T47D (cell line): ENCODE measurements around the gene EPHA3.
A peak's percentile ranks its signal among the peaks of the same experiment; 100 is the strongest.

Experiments
- DNase-seq, 2 experiments: peaks; one replicate each; pipeline versions ENCODE4 v3.0.0 to v3.0.0-alpha.2; 2011 to 2012; ENCODE audit warnings: low read depth in 1 of 2, low spot score in 1 of 2
- JUND ChIP-seq: IDR thresholded peaks from 2 replicates; pipeline ENCODE4 v1.6.1; 2012; ENCODE audit warnings: low read depth
- in situ Hi-C: cut with HindIII; loops from 2 replicates; pipeline ENCODE4 v1.10.0; 2016; ENCODE audit warnings: low sequenced_read_pairs, low pct_unique_long_range_greater_than_20kb

The EPHA3 gene

GRCh38 chr3:89280822-89281365, 173.5 kb downstream of the EPHA3 start:
- DNase-seq, result no peak
- no peak for TF ChIP-seq JUND
- in situ Hi-C loops, result no loop called here

GRCh38 chr3:89287902-89288508, 180.6 kb downstream of the EPHA3 start:
- in situ Hi-C loops, result no loop called here
- no peak for TF ChIP-seq JUND
- DNase-seq, result no peak

- in situ Hi-C loops, result no loop called here
- no peak for DNase-seq
- no peak for TF ChIP-seq JUND
Observed at GRCh38 chr3:89289574-89290190, 182.3 kb downstream of the EPHA3 start.

- in situ Hi-C loops, result no loop called here
- no peak for TF ChIP-seq JUND
- no peak for DNase-seq
Observed at GRCh38 chr3:89297199-89297598, 189.8 kb downstream of the EPHA3 start.

- no peak for TF ChIP-seq JUND
- in situ Hi-C loops, result no loop called here
- no peak for DNase-seq
Observed at GRCh38 chr3:89300526-89300925, 193.1 kb downstream of the EPHA3 start.

GRCh38 chr3:89300981-89301380, 193.6 kb downstream of the EPHA3 start:
- TF ChIP-seq JUND, result no peak
- DNase-seq, result no peak
- in situ Hi-C loops, result no loop called here

- no peak for TF ChIP-seq JUND
- no peak for DNase-seq
- in situ Hi-C loops, result no loop called here
Observed at GRCh38 chr3:89303701-89304100, 196.3 kb downstream of the EPHA3 start.

- no peak for TF ChIP-seq JUND
- in situ Hi-C loops, result no loop called here
- no peak for DNase-seq
Observed at GRCh38 chr3:89306540-89306939, 199.1 kb downstream of the EPHA3 start.

- DNase-seq, result no peak
- in situ Hi-C loops, result no loop called here
- no peak for TF ChIP-seq JUND
Observed at GRCh38 chr3:89311581-89311980, 204.2 kb downstream of the EPHA3 start.

GRCh38 chr3:89312141-89312540, 204.7 kb downstream of the EPHA3 start:
- TF ChIP-seq JUND, result no peak
- in situ Hi-C loops, result no loop called here

GRCh38 chr3:89314454-89315098, 207.2 kb downstream of the EPHA3 start:
- DNase-seq, result peak in 1 of 2 experiments; percentile 52
- no peak for TF ChIP-seq JUND
- in situ Hi-C loops, result no loop called here

More at GRCh38 chr3:89312141-89312540, 204.7 kb downstream of the EPHA3 start:
- DNase-seq, result no peak

GRCh38 chr3:89315750-89316470, 208.5 kb downstream of the EPHA3 start:
- TF ChIP-seq JUND, result no peak
- in situ Hi-C loops, result no loop called here
- no peak for DNase-seq

- TF ChIP-seq JUND, result no peak
- in situ Hi-C loops, result no loop called here
- DNase-seq, result no peak
Observed at GRCh38 chr3:89320186-89320585, 212.8 kb downstream of the EPHA3 start.
